GM19395 (cell line): ENCODE data around the gene TMEM269.
"Not testable (repeated sequence)": the region's sequence is repeated elsewhere in the genome, so short reads cannot be mapped to it uniquely, and the experiment has no call there.

Experiments used
- ATAC-seq: cut with Tn5 transposase; IDR thresholded peaks from one replicate; pipeline ENCODE4 v1.9.1; 2021; ENCODE audit warnings: mild to moderate bottlenecking, moderate library complexity; ENCODE audit not compliant: unreplicated experiment

The TMEM269 gene

GRCh38 chr1:42773420-42773819 is 11.4 kb upstream of the TMEM269 start:
- no peak for ATAC-seq

- ATAC-seq: no peak
These were observed 9.8 kb upstream of the TMEM269 start for GRCh38 chr1:42774928-42775526.

GRCh38 chr1:42776502-42776901 is 8.3 kb upstream of the TMEM269 start:
- no peak for ATAC-seq

GRCh38 chr1:42777852-42778251 is 6.9 kb upstream of the TMEM269 start:
- ATAC-seq: no peak

GRCh38 chr1:42779725-42780124 is 5.1 kb upstream of the TMEM269 start:
- ATAC-seq: no peak

GRCh38 chr1:42780176-42780575 is 4.6 kb upstream of the TMEM269 start:
- ATAC-seq: no peak

- ATAC-seq: no peak
These were observed 1.7 kb upstream of the TMEM269 start for GRCh38 chr1:42783092-42783491.

- ATAC-seq: no peak
These were observed 245 bp upstream of the TMEM269 start for GRCh38 chr1:42784547-42784945.

- no peak for ATAC-seq
These were observed 1.3 kb downstream of the TMEM269 start for GRCh38 chr1:42786097-42786496.

GRCh38 chr1:42788021-42788420 is 3.2 kb downstream of the TMEM269 start:
- ATAC-seq: no peak

- ATAC-seq: no peak
These were observed 9.0 kb downstream of the TMEM269 start for GRCh38 chr1:42793824-42794223.

- no peak for ATAC-seq
These were observed 12.6 kb downstream of the TMEM269 start for GRCh38 chr1:42797414-42797813.

GRCh38 chr1:42797979-42798378 is 13.2 kb downstream of the TMEM269 start:
- no peak for ATAC-seq

GRCh38 chr1:42801832-42802473 is 17.2 kb downstream of the TMEM269 start:
- no peak for ATAC-seq

- ATAC-seq: no peak
These were observed 21.4 kb downstream of the TMEM269 start for GRCh38 chr1:42806171-42806570.

- no peak for ATAC-seq
These were observed 21.8 kb downstream of the TMEM269 start for GRCh38 chr1:42806593-42806992.

- ATAC-seq: no peak
These were observed 22.4 kb downstream of the TMEM269 start for GRCh38 chr1:42807056-42807668.

GRCh38 chr1:42814815-42815214 is 30.0 kb downstream of the TMEM269 start:
- not testable (repeated sequence) for ATAC-seq

GRCh38 chr1:42815941-42816584 is 31.3 kb downstream of the TMEM269 start:
- ATAC-seq: no peak

- peak; percentile 80 for ATAC-seq
These were observed 32.0 kb downstream of the TMEM269 start, which contains the start of the genes ERMAP and SVBP for GRCh38 chr1:42816585-42817439. ERMAP (plus strand) TSS chr1:42817122; CDS start chr1:42830449, 13,327 bp downstream. SVBP (minus strand) TSS chr1:42817397; CDS start chr1:42816544, 853 bp downstream.

- no peak for ATAC-seq
These were observed 32.6 kb downstream of the TMEM269 start for GRCh38 chr1:42817440-42817767.
